Natural killer cell (primary cell): Measurements from ENCODE around the gene COL5A1. TPM values are rescaled to one million over a fixed set of nuclear protein-coding genes. Genes with fewer than 3 reads are reported as not detected.

Experiments used
- ATAC-seq, 3 donors: fragments of 150-1000 bp in 2 of 3; fragments of 200-7000 bp in 1 of 3; cut with Tn5 transposase; 1 replicate in 1 of 3; 2 replicates in 2 of 3; pipeline ENCODE4 v1.10.0; 2021; ENCODE audit warnings: mild to moderate bottlenecking in 2 of 3, moderate library complexity in 2 of 3
- DNase-seq, 2 donors: peaks; one replicate each; pipeline versions ENCODE4 v3.0.0 to v3.0.0-alpha.2; 2013 to 2021; ENCODE audit warnings: mixed read lengths in 1 of 2
- H3K27ac ChIP-seq: one replicate; pipeline ENCODE4 v1.5.1; 2013; ENCODE audit warnings: mild to moderate bottlenecking, low read length
- H3K27me3 ChIP-seq: one replicate; pipeline ENCODE4 v1.6.1; 2013; ENCODE audit warnings: low read length; ENCODE audit not compliant: control insufficient read depth, insufficient read depth
- H3K36me3 ChIP-seq: one replicate; pipeline ENCODE4 v1.6.1; 2013; ENCODE audit warnings: low read length; ENCODE audit not compliant: control insufficient read depth, insufficient read depth
- H3K4me1 ChIP-seq: one replicate; pipeline ENCODE4 v1.6.1; 2013; ENCODE audit warnings: low read length; ENCODE audit not compliant: control insufficient read depth, insufficient read depth
- H3K4me3 ChIP-seq: one replicate; pipeline ENCODE4 v1.5.1; 2013; ENCODE audit warnings: low read length
- H3K9me3 ChIP-seq: one replicate; pipeline ENCODE4 v1.6.1; 2013; ENCODE audit warnings: low read length; ENCODE audit not compliant: control insufficient read depth, insufficient read depth
- H3K27ac Mint-ChIP-seq, 2 donors: one replicate each; pipeline ENCODE4 v1.8.0; 2022; ENCODE audit warnings: mild to moderate bottlenecking in 2 of 2, mixed read lengths in 2 of 2, moderate library complexity in 1 of 2
- H3K27me3 Mint-ChIP-seq, 2 donors: one replicate each; pipeline ENCODE4 v1.8.0; 2022; ENCODE audit warnings: low read depth in 2 of 2, mixed read lengths in 2 of 2
- H3K36me3 Mint-ChIP-seq: one replicate; pipeline ENCODE4 v1.8.0; 2022; ENCODE audit warnings: mixed read lengths
- H3K4me1 Mint-ChIP-seq, 2 donors: one replicate each; pipeline ENCODE4 v1.8.0; 2022; ENCODE audit warnings: mixed read lengths in 2 of 2
- H3K4me3 Mint-ChIP-seq: one replicate; pipeline ENCODE4 v1.8.0; 2022; ENCODE audit warnings: mild to moderate bottlenecking, moderate library complexity, mixed read lengths
- H3K9me3 Mint-ChIP-seq, 2 donors: one replicate each; pipeline ENCODE4 v1.8.0; 2022; ENCODE audit warnings: mixed read lengths in 2 of 2
- CTCF ChIP-seq: fragments of 200-600 bp; IDR thresholded peaks from one replicate; pipeline ENCODE4 v1.8.0; 2022; ENCODE audit warnings: antibody characterized with exemption
- WGBS: methylation state at CpG from one replicate; pipeline ENCODE4 v1.1.7; 2013; ENCODE audit warnings: missing lambda C conversion rate; ENCODE audit not compliant: insufficient coverage; 5-methylcytosine and 5-hydroxymethylcytosine counted together
- intact Hi-C: fragments of 100-400 bp; cut with micrococcal nuclease; formaldehyde crosslinking; loops from one replicate; pipeline ENCODE4 v1.14.2; 2022
- total RNA-seq, 4 donors: library from RNA; stranded (reverse); fragments of 120-200 nt in 1 of 4; gene quantifications; one replicate each; pipeline versions ENCODE4 v1.2.3 to v1.2.4, GENCODE V29; 2013 to 2022

COL5A1 gene
- total RNA-seq, 3 donors from 2014 or later (not counting 1 experiment from before 2014, with no cell fraction given), result 0.11 to 0.28 (median 0.23) TPM

GRCh38 chr9:134619448-134619982 is 22.1 kb upstream of the COL5A1 start:
- WGBS, result 83% methylated on average over 7 of the region's 7 CpGs
- H3K4me3 ChIP-seq, result no peak overlapping the region
- H3K9me3 Mint-ChIP-seq, result no peaks in the 10 kb centered on the region
- H3K27ac ChIP-seq, result no peak overlapping the region
- intact Hi-C loops, result no loop called here
- no peak for ATAC-seq
- H3K4me3 Mint-ChIP-seq, result no peak overlapping the region
- H3K4me1 Mint-ChIP-seq, result no peaks in the 10 kb centered on the region
- H3K27me3 ChIP-seq, result no peaks in the 10 kb centered on the region
- peak in 1 of 2 donors; percentile 12 for DNase-seq
- no peak for TF ChIP-seq CTCF
- H3K9me3 ChIP-seq, result no peaks in the 10 kb centered on the region
- H3K36me3 Mint-ChIP-seq, result no peaks in the 10 kb centered on the region
- H3K27me3 Mint-ChIP-seq, result peaks cover 0 to 3% of the 10 kb centered on the region in 2 donors
- H3K27ac Mint-ChIP-seq, result no peak overlapping the region
- no peaks in the 10 kb centered on the region for H3K4me1 ChIP-seq
- no peaks in the 10 kb centered on the region for H3K36me3 ChIP-seq

- H3K4me3 Mint-ChIP-seq, result no peak overlapping the region
- H3K27me3 ChIP-seq, result no peaks in the 10 kb centered on the region
- no peak overlapping the region for H3K4me3 ChIP-seq
- no peak for TF ChIP-seq CTCF
- no peaks in the 10 kb centered on the region for H3K36me3 Mint-ChIP-seq
- ATAC-seq (no peak), DNase-seq (no peak)
- no peak overlapping the region for H3K27ac Mint-ChIP-seq
- WGBS, result 84% methylated on average over 19 of the region's 19 CpGs
- peaks cover 0 to 3% of the 10 kb centered on the region in 2 donors for H3K27me3 Mint-ChIP-seq
- H3K9me3 Mint-ChIP-seq, result no peaks in the 10 kb centered on the region
- no peaks in the 10 kb centered on the region for H3K4me1 Mint-ChIP-seq
- H3K4me1 ChIP-seq, result no peaks in the 10 kb centered on the region
- no peaks in the 10 kb centered on the region for H3K36me3 ChIP-seq
- H3K9me3 ChIP-seq, result no peaks in the 10 kb centered on the region
- intact Hi-C loops, result no loop called here
- no peak overlapping the region for H3K27ac ChIP-seq
These were observed 21.5 kb upstream of the COL5A1 start for GRCh38 chr9:134619983-134620661.

- H3K9me3 Mint-ChIP-seq, result no peaks in the 10 kb centered on the region
- TF ChIP-seq CTCF, result no peak
- H3K9me3 ChIP-seq, result no peaks in the 10 kb centered on the region
- no peaks in the 10 kb centered on the region for H3K4me1 Mint-ChIP-seq
- no peaks in the 10 kb centered on the region for H3K27me3 Mint-ChIP-seq
- DNase-seq, result peak in 1 of 2 donors; percentile 0
- H3K27me3 ChIP-seq, result no peaks in the 10 kb centered on the region
- H3K36me3 ChIP-seq, result no peaks in the 10 kb centered on the region
- H3K27ac Mint-ChIP-seq, result no peak overlapping the region
- no peaks in the 10 kb centered on the region for H3K4me1 ChIP-seq
- WGBS, result 84% methylated on average over 21 of the region's 21 CpGs
- intact Hi-C loops, result no loop called here
- no peak overlapping the region for H3K4me3 Mint-ChIP-seq
- no peak overlapping the region for H3K4me3 ChIP-seq
- no peak for ATAC-seq
- no peak overlapping the region for H3K27ac ChIP-seq
- H3K36me3 Mint-ChIP-seq, result no peaks in the 10 kb centered on the region
These were observed 20.6 kb upstream of the COL5A1 start for GRCh38 chr9:134620751-134621557.
